HL-60/S4 treated with phorbol 12-myristate 13-acetate at 8.2 ng/mL for 4 days and 3 days (cell line): ENCODE data around the gene IVNS1ABP.

Experiments
- in situ Hi-C: fragments of 300-500 bp; cut with MboI; formaldehyde crosslinking; loops from 2 replicates; pipeline ENCODE4 v1.15.0; 2022; ENCODE audit warnings: low sequenced_read_pairs

IVNS1ABP gene

GRCh38 chr1:185305419-185305818, 11.6 kb downstream of the IVNS1ABP start:
- in situ Hi-C loops, result no loop called here

GRCh38 chr1:185300152-185300551, 16.9 kb downstream of the IVNS1ABP start:
- in situ Hi-C loops, result no loop called here

- in situ Hi-C loops, result no loop called here
These were observed 19.1 kb downstream of the IVNS1ABP start for GRCh38 chr1:185297982-185298381.

GRCh38 chr1:185295091-185295490, 22.0 kb downstream of the IVNS1ABP start:
- in situ Hi-C loops, result no loop called here

GRCh38 chr1:185293967-185294542, 23.0 kb downstream of the IVNS1ABP start:
- in situ Hi-C loops, result no loop called here

GRCh38 chr1:185292237-185292636, 24.8 kb downstream of the IVNS1ABP start:
- in situ Hi-C loops, result no loop called here

GRCh38 chr1:185291652-185292051, 25.4 kb downstream of the IVNS1ABP start:
- in situ Hi-C loops, result no loop called here

GRCh38 chr1:185291159-185291558, 25.9 kb downstream of the IVNS1ABP start:
- in situ Hi-C loops, result no loop called here

- in situ Hi-C loops, result no loop called here
These were observed 27.2 kb downstream of the IVNS1ABP start for GRCh38 chr1:185289880-185290279.

GRCh38 chr1:185288435-185288834, 28.6 kb downstream of the IVNS1ABP start:
- in situ Hi-C loops, result no loop called here

GRCh38 chr1:185287451-185287850, 29.6 kb downstream of the IVNS1ABP start:
- in situ Hi-C loops, result no loop called here

- in situ Hi-C loops, result no loop called here
These were observed 32.3 kb downstream of the IVNS1ABP start for GRCh38 chr1:185284533-185285276.

GRCh38 chr1:185284116-185284515, 32.9 kb downstream of the IVNS1ABP start:
- in situ Hi-C loops, result no loop called here

- in situ Hi-C loops, result no loop called here
These were observed 35.8 kb downstream of the IVNS1ABP start for GRCh38 chr1:185281245-185281644.

GRCh38 chr1:185280589-185280988, 36.5 kb downstream of the IVNS1ABP start:
- in situ Hi-C loops, result no loop called here

- in situ Hi-C loops, result no loop called here
These were observed 37.5 kb downstream of the IVNS1ABP start for GRCh38 chr1:185279571-185279970.

GRCh38 chr1:185271921-185272320, 45.1 kb downstream of the IVNS1ABP start:
- in situ Hi-C loops, result no loop called here

GRCh38 chr1:185268352-185268751, 48.7 kb downstream of the IVNS1ABP start:
- in situ Hi-C loops, result no loop called here

GRCh38 chr1:185267701-185268100, 49.3 kb downstream of the IVNS1ABP start:
- in situ Hi-C loops, result no loop called here

- in situ Hi-C loops, result no loop called here
These were observed 49.7 kb downstream of the IVNS1ABP start for GRCh38 chr1:185267301-185267700.

- in situ Hi-C loops, result no loop called here
These were observed 51.7 kb downstream of the IVNS1ABP start for GRCh38 chr1:185265314-185265713.

- in situ Hi-C loops, result no loop called here
These were observed 53.3 kb downstream of the IVNS1ABP start for GRCh38 chr1:185263780-185264179.

GRCh38 chr1:185263292-185263691, 53.8 kb downstream of the IVNS1ABP start:
- in situ Hi-C loops, result no loop called here
